C1 segment of cervical spinal cord (tissue), 14 donors: ENCODE measurements around the gene C2CD4A.

ENCODE experiments used
- DNase-seq, 14 donors: peaks; one replicate each; lab custom pipeline; 2025; lab: John Stamatoyannopoulos, UW

Gene C2CD4A

GRCh38 chr15:62103431-62103830 is 36.7 kb downstream of the C2CD4A start:
- DNase-seq = no peak

- DNase-seq = no peak
These were observed 37.6 kb downstream of the C2CD4A start for GRCh38 chr15:62104401-62104800.

GRCh38 chr15:62104846-62105245 is 38.1 kb downstream of the C2CD4A start:
- no peak for DNase-seq

GRCh38 chr15:62105266-62105665 is 38.5 kb downstream of the C2CD4A start:
- DNase-seq = no peak

GRCh38 chr15:62106096-62106495 is 39.3 kb downstream of the C2CD4A start:
- DNase-seq = no peak

- no peak for DNase-seq
These were observed 40.9 kb downstream of the C2CD4A start for GRCh38 chr15:62107571-62108121.

GRCh38 chr15:62108411-62108810 is 41.6 kb downstream of the C2CD4A start:
- no peak for DNase-seq

- no peak for DNase-seq
These were observed 42.7 kb downstream of the C2CD4A start for GRCh38 chr15:62109437-62109836.

GRCh38 chr15:62109982-62110851 is 43.4 kb downstream of the C2CD4A start:
- no peak for DNase-seq

- no peak for DNase-seq
These were observed 45.3 kb downstream of the C2CD4A start for GRCh38 chr15:62112081-62112480.

- no peak for DNase-seq
These were observed 46.1 kb downstream of the C2CD4A start for GRCh38 chr15:62112616-62113593.

GRCh38 chr15:62115847-62116246 is 49.1 kb downstream of the C2CD4A start:
- no peak for DNase-seq

- no peak for DNase-seq
These were observed 51.9 kb downstream of the C2CD4A start for GRCh38 chr15:62118520-62119226.

- no peak for DNase-seq
These were observed 52.6 kb downstream of the C2CD4A start for GRCh38 chr15:62119227-62119864.

GRCh38 chr15:62119874-62120273 is 53.1 kb downstream of the C2CD4A start:
- DNase-seq = no peak
